HG03097 (cell line): ENCODE measurements around the gene MYRIP.

Experiments
- ATAC-seq: cut with Tn5 transposase; IDR thresholded peaks from one replicate; pipeline ENCODE4 v1.9.1; 2021; ENCODE audit not compliant: unreplicated experiment, low FRiP score

The MYRIP gene

GRCh38 chr3:40213556-40213955 lies 404.1 kb downstream of the MYRIP start:
- no peak for ATAC-seq

GRCh38 chr3:40215015-40215414 lies 405.6 kb downstream of the MYRIP start:
- no peak for ATAC-seq

GRCh38 chr3:40216471-40216870 lies 407.1 kb downstream of the MYRIP start:
- no peak for ATAC-seq

- no peak for ATAC-seq
These were observed 414.4 kb downstream of the MYRIP start for GRCh38 chr3:40223856-40224255.

GRCh38 chr3:40224796-40225515 lies 415.5 kb downstream of the MYRIP start:
- ATAC-seq: no peak

- ATAC-seq: no peak
These were observed 417.2 kb downstream of the MYRIP start for GRCh38 chr3:40226636-40227035.

GRCh38 chr3:40228792-40229350 lies 419.5 kb downstream of the MYRIP start:
- ATAC-seq: no peak

- ATAC-seq: no peak
These were observed 420.0 kb downstream of the MYRIP start for GRCh38 chr3:40229386-40229785.

- no peak for ATAC-seq
These were observed 420.6 kb downstream of the MYRIP start for GRCh38 chr3:40229963-40230362.

- no peak for ATAC-seq
These were observed 421.0 kb downstream of the MYRIP start for GRCh38 chr3:40230382-40230781.

GRCh38 chr3:40232626-40233025 lies 423.2 kb downstream of the MYRIP start:
- no peak for ATAC-seq

GRCh38 chr3:40237159-40237558 lies 427.8 kb downstream of the MYRIP start:
- no peak for ATAC-seq

- no peak for ATAC-seq
These were observed 428.6 kb downstream of the MYRIP start for GRCh38 chr3:40237889-40238571.

GRCh38 chr3:40240921-40241320 lies 431.5 kb downstream of the MYRIP start:
- no peak for ATAC-seq

GRCh38 chr3:40242216-40242615 lies 432.8 kb downstream of the MYRIP start:
- ATAC-seq: no peak

GRCh38 chr3:40242638-40243037 lies 433.2 kb downstream of the MYRIP start:
- ATAC-seq: no peak

GRCh38 chr3:40243056-40243455 lies 433.6 kb downstream of the MYRIP start:
- ATAC-seq: no peak

- ATAC-seq: no peak
These were observed 438.5 kb downstream of the MYRIP start for GRCh38 chr3:40247714-40248454.

- no peak for ATAC-seq
These were observed 439.2 kb downstream of the MYRIP start for GRCh38 chr3:40248591-40248990.

GRCh38 chr3:40249168-40249567 lies 439.8 kb downstream of the MYRIP start:
- ATAC-seq: no peak

GRCh38 chr3:40254491-40254890 lies 445.1 kb downstream of the MYRIP start:
- ATAC-seq: no peak
